Embryonic facial prominence (tissue), 1 donor: ENCODE measurements around the gene PDHX.

Experiments used
- DNase-seq: peaks from one replicate; pipeline ENCODE4 v3.0.0-alpha.2; 2016; ENCODE audit errors: extremely low spot score

The PDHX gene

DNA sequence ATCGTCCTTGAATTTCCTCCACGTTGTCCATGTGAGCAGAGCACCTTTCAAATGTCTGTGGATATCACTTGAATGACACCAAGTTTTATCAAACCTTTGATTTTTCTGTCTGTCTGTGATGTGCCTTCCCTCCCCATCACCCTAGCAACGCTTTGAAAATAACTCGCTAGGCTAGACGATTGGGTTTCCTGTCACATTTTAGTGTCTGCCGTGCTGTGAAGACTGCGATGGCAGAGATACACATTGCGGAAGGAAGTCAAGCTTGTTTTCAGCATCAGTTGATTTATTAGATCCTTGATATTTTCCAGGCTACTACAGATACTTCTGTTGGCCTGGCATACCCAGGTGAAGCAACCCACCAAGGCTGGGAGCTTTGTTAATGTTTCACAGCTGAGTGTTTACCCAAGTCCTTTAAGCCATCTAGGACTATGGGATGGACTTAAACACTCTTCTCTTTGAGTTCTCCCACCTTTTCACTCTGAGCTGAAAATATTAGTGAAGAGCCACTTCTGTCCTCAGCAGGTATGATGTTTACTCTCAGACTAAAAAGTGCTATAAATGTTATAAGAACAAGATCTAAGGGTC, 128.9 kb downstream of the PDHX start:
- DNase-seq: no peak
